OCI-LY3 (cell line): ENCODE results near the gene NKX2-4.

Source experiments
- H2AFZ ChIP-seq: fragments of 200-600, 300-600 bp; shearing (Covaris generic); 2 replicates; pipeline ENCODE4 v1.6.0; 2014; ENCODE audit warnings: antibody characterized with exemption, low read depth, low read length
- H3K27ac ChIP-seq: fragments of 200-600, 300-600 bp; sonication (generic); 2 replicates; pipeline ENCODE4 v1.5.1; 2014; ENCODE audit warnings: mild to moderate bottlenecking, low read length, moderate library complexity, mixed read lengths
- H3K27me3 ChIP-seq: fragments of 200-600, 300-600 bp; sonication (generic); 2 replicates; pipeline ENCODE4 v1.6.1; 2014; ENCODE audit warnings: low read depth, low read length, mixed read lengths
- H3K36me3 ChIP-seq: fragments of 200-600, 300-600 bp; sonication (generic); replicated peaks from 2 replicates; pipeline ENCODE3; 2014; ENCODE audit warnings: low read depth, low read length, mixed read lengths
- H3K4me1 ChIP-seq: fragments of 300-600, 200-600 bp; sonication (generic); 2 replicates; pipeline ENCODE4 v1.6.1; 2014; ENCODE audit warnings: low read length, mixed read lengths
- H3K4me2 ChIP-seq: fragments of 200-600, 300-600 bp; sonication (generic); 2 replicates; pipeline ENCODE4 v1.6.1; 2014; ENCODE audit warnings: low read length, mixed read lengths
- H3K4me3 ChIP-seq: fragments of 300-600, 200-600 bp; sonication (generic); 2 replicates; pipeline ENCODE4 v1.5.1; 2014; ENCODE audit warnings: antibody characterized with exemption, mild to moderate bottlenecking, low read length, moderate library complexity
- H3K79me2 ChIP-seq: fragments of 300-600, 200-600 bp; shearing (Covaris generic); 2 replicates; pipeline ENCODE4 v1.6.1; 2014; ENCODE audit warnings: mild to moderate bottlenecking, low read length, mixed read lengths
- H3K9ac ChIP-seq: fragments of 300-600, 200-600 bp; shearing (Covaris generic); 2 replicates; pipeline ENCODE4 v1.6.0; 2014; ENCODE audit warnings: mild to moderate bottlenecking, low read length, moderate library complexity
- H3K9me3 ChIP-seq: fragments of 200-600, 300-600 bp; shearing (Covaris generic); 2 replicates; pipeline ENCODE4 v1.6.1; 2014; ENCODE audit warnings: low read length, mixed read lengths; ENCODE audit not compliant: insufficient read depth
- H4K20me1 ChIP-seq: fragments of 200-600, 300-600 bp; sonication (generic); 2 replicates; pipeline ENCODE4 v1.6.1; 2016; ENCODE audit warnings: low read length, mixed read lengths; ENCODE audit not compliant: insufficient read depth
- EZH2phosphoT487 ChIP-seq: fragments of 200-600 bp; shearing (Covaris generic); IDR thresholded peaks from 2 replicates; pipeline ENCODE4 v1.6.1; 2018; ENCODE audit warnings: antibody characterized with exemption, mixed run types, low read depth
- TF ChIP-seq, protein P1 (sequence below): fragments of 200-600, 300-600 bp; sonication (generic); IDR thresholded peaks from 2 replicates; pipeline ENCODE4 v1.5.1; 2014; ENCODE audit warnings: antibody characterized with exemption, low read length, low read depth

Gene NKX2-4

GRCh38 chr20:21352703-21353102 lies 44.6 kb downstream of the NKX2-4 start:
- no peak overlapping the region for H3K4me2 ChIP-seq
- H4K20me1 ChIP-seq: no peaks in the 10 kb centered on the region
- peaks cover 28% of the 10 kb centered on the region for H3K36me3 ChIP-seq

More at GRCh38 chr20:21352703-21353102, 44.6 kb downstream of the NKX2-4 start:
- no peaks in the 10 kb centered on the region for H3K4me1 ChIP-seq
- no peaks in the 10 kb centered on the region for H3K79me2 ChIP-seq
- H3K9me3 ChIP-seq: no peaks in the 10 kb centered on the region
- no peak overlapping the region for H3K27ac ChIP-seq
- no peak overlapping the region for H2AFZ ChIP-seq
- TF ChIP-seq, protein P1, sequence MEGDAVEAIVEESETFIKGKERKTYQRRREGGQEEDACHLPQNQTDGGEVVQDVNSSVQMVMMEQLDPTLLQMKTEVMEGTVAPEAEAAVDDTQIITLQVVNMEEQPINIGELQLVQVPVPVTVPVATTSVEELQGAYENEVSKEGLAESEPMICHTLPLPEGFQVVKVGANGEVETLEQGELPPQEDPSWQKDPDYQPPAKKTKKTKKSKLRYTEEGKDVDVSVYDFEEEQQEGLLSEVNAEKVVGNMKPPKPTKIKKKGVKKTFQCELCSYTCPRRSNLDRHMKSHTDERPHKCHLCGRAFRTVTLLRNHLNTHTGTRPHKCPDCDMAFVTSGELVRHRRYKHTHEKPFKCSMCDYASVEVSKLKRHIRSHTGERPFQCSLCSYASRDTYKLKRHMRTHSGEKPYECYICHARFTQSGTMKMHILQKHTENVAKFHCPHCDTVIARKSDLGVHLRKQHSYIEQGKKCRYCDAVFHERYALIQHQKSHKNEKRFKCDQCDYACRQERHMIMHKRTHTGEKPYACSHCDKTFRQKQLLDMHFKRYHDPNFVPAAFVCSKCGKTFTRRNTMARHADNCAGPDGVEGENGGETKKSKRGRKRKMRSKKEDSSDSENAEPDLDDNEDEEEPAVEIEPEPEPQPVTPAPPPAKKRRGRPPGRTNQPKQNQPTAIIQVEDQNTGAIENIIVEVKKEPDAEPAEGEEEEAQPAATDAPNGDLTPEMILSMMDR: no peak
- no peak for TF ChIP-seq EZH2phosphoT487
- no peak overlapping the region for H3K9ac ChIP-seq
- H3K27me3 ChIP-seq: no peaks in the 10 kb centered on the region
- H3K4me3 ChIP-seq: no peak overlapping the region
